AG09309 (cell line): ENCODE data around the gene DDX3X.
A peak's percentile ranks its signal among the peaks of the same experiment; 100 is the strongest.

Experiments used
- DNase-seq: peaks from one replicate; pipeline ENCODE4 v3.0.0-alpha.2; 2010; ENCODE audit warnings: low read depth
- H3K4me3 ChIP-seq: 2 replicates; pipeline ENCODE4 v1.5.1; 2011; ENCODE audit warnings: mild to moderate bottlenecking, low read depth, low read length, moderate library complexity; ENCODE audit not compliant: control insufficient read depth
- TF ChIP-seq, protein P1 (sequence below): IDR thresholded peaks from 2 replicates; pipeline ENCODE4 v1.5.1; 2011; ENCODE audit warnings: mild to moderate bottlenecking, low read depth, low read length, inconsistent platforms; ENCODE audit not compliant: insufficient read depth, control insufficient read depth; ENCODE audit errors: missing control alignments

The DDX3X gene

DNA sequence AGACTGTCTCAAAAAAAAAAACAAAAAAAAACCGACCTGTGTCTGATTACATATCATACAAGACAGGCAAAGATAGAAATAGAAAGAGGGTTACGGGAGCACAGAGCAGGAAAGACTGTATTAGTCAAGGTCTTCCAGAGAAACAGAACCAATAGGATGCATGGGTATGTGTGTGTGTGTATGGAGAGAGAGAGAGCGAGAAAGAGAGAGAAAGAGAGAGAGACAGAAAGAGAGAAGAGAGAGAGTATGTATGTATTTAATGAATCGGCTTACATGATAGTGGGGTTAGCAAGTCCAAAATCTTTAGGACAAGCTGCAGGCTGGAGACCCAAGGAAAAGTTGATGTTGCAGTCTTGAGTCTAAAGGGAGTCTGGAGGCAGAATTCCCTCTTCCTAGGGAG, 7.5 kb upstream of the DDX3X start:
- no peak overlapping the region for H3K4me3 ChIP-seq
- no peak for DNase-seq
- TF ChIP-seq, protein P1, sequence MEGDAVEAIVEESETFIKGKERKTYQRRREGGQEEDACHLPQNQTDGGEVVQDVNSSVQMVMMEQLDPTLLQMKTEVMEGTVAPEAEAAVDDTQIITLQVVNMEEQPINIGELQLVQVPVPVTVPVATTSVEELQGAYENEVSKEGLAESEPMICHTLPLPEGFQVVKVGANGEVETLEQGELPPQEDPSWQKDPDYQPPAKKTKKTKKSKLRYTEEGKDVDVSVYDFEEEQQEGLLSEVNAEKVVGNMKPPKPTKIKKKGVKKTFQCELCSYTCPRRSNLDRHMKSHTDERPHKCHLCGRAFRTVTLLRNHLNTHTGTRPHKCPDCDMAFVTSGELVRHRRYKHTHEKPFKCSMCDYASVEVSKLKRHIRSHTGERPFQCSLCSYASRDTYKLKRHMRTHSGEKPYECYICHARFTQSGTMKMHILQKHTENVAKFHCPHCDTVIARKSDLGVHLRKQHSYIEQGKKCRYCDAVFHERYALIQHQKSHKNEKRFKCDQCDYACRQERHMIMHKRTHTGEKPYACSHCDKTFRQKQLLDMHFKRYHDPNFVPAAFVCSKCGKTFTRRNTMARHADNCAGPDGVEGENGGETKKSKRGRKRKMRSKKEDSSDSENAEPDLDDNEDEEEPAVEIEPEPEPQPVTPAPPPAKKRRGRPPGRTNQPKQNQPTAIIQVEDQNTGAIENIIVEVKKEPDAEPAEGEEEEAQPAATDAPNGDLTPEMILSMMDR, result no peak

- TF ChIP-seq, protein P1, result no peak
- H3K4me3 ChIP-seq, result no peak overlapping the region
- DNase-seq, result no peak
These were observed 6.6 kb upstream of the DDX3X start for GRCh38 chrX:41327341-41327740.

DNA sequence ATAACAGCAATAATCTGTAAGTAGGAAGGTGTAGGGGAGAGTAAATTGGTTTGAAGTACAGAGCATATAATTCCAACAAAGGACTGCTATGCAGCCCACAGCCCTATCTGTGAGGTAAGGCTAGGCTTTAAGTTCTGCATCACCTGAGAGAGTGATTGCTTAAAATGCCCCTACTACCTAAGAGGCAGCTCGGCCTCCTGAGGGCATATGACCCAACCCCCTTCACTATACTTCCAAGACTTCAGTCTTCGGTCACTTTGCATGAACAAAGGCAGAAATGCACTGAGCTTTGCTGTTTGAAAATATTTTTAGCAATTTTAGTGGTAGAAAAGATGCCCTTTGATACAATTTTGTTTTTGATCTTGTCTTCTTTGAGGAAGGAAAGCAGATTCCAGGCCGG, 4.9 kb upstream of the DDX3X start:
- TF ChIP-seq, protein P1, result no peak
- no peak for DNase-seq

GRCh38 chrX:41332005-41332404, 2.0 kb upstream of the DDX3X start:
- H3K4me3 ChIP-seq, result no peak overlapping the region
- TF ChIP-seq, protein P1, result no peak
- no peak for DNase-seq

More for the DNA sequence above, 4.9 kb upstream of the DDX3X start:
- H3K4me3 ChIP-seq, result no peak overlapping the region

GRCh38 chrX:41332408-41333002, 1.5 kb upstream of the DDX3X start:
- TF ChIP-seq, protein P1, result no peak
- peak overlapping the region; percentile 90 for H3K4me3 ChIP-seq
- DNase-seq, result no peak

GRCh38 chrX:41333003-41333743, 789 bp upstream of the DDX3X start:
- TF ChIP-seq, protein P1, result no peak
- H3K4me3 ChIP-seq, result peak overlapping the region; percentile 90
- DNase-seq, result peak; percentile 46
